Endothelial cell of umbilical vein (primary cell): ENCODE data around the gene CIDEB. TPM values are rescaled to one million over a fixed set of nuclear protein-coding genes. Genes with fewer than 3 reads are reported as not detected.

Source experiments
- BruUV-seq: library from RNA; stranded (reverse); fragments of 400-500 nt; replicated peaks from 2 replicates; lab custom pipeline; 2021; lab: Mats Ljungman, UMichigan
- CTCF ChIA-PET: fragments of 300-600, 350-600 bp; sonication (Branson Sonifier 250); formaldehyde crosslinking; loops from one replicate; lab custom pipeline; 2021; ENCODE audit warnings: antibody characterized with exemption, inconsistent platforms; lab: Charles Lee
- POLR2A ChIA-PET: fragments of 300-600, 350-600 bp; sonication (Branson Sonifier 250); formaldehyde crosslinking; loops from one replicate; lab custom pipeline; 2021; ENCODE audit warnings: antibody characterized with exemption, inconsistent platforms; lab: Charles Lee
- DNase-seq: peaks from one replicate; pipeline ENCODE4 v3.0.0-alpha.2; 2011; ENCODE audit warnings: low read depth, low spot score
- FAIRE-seq: peaks from 2 replicates; lab custom pipeline; 2011; peaks lifted over from hg19 to GRCh38; lab: Jason Lieb, UNC
- H2AFZ ChIP-seq: 2 replicates; pipeline ENCODE4 v1.6.0; 2012; ENCODE audit warnings: low read depth, low read length, control low read depth, inconsistent platforms
- H3K27ac ChIP-seq: 2 replicates; pipeline ENCODE4 v1.5.1; 2011; ENCODE audit warnings: low read depth, mild to moderate bottlenecking, control low read depth, low read length, moderate library complexity; ENCODE audit not compliant: insufficient read depth
- H3K27me3 ChIP-seq, 2 experiments: 2 replicates each; pipeline versions ENCODE4 v1.6.0 to v1.6.1; 2011; ENCODE audit warnings: low read length in 2 of 2, mixed read lengths in 1 of 2; ENCODE audit not compliant: control insufficient read depth in 2 of 2, insufficient read depth in 2 of 2
- H3K36me3 ChIP-seq, 2 experiments: 2 replicates in 1 of 2; 3 replicates in 1 of 2; pipeline ENCODE4 v1.5.1; 2011; ENCODE audit warnings: low read length in 2 of 2, mild to moderate bottlenecking in 1 of 2, moderate library complexity in 1 of 2; ENCODE audit not compliant: control insufficient read depth in 2 of 2, insufficient read depth in 2 of 2; ENCODE audit errors: extremely low read depth in 1 of 2
- H3K4me1 ChIP-seq: 3 replicates; pipeline ENCODE4 v1.5.1; 2011; ENCODE audit warnings: mild to moderate bottlenecking, low read length; ENCODE audit not compliant: control insufficient read depth, insufficient read depth; ENCODE audit errors: extremely low read depth
- H3K4me2 ChIP-seq: 2 replicates; pipeline ENCODE4 v1.6.1; 2011; ENCODE audit warnings: low read length, control low read depth, mixed read lengths; ENCODE audit not compliant: insufficient read depth
- H3K4me3 ChIP-seq, 3 experiments: fragments of 200-600 bp in 1 of 3; sonication (generic), shearing (Covaris generic) in 1 of 3; replicated peaks in 1 of 3; 2 replicates each; pipeline ENCODE4 v1.5.1; 2011 to 2016; ENCODE audit warnings: control low read depth in 3 of 3, low read length in 3 of 3, mild to moderate bottlenecking in 2 of 3, inconsistent platforms in 1 of 3, low read depth in 1 of 3, moderate library complexity in 1 of 3; ENCODE audit not compliant: insufficient read depth in 1 of 3
- H3K79me2 ChIP-seq: 2 replicates; pipeline ENCODE4 v1.6.0; 2012; ENCODE audit warnings: low read length, inconsistent platforms; ENCODE audit not compliant: control insufficient read depth, insufficient read depth
- H3K9ac ChIP-seq: replicated peaks from 2 replicates; pipeline ENCODE3; 2011; ENCODE audit warnings: low read length, control low read depth; ENCODE audit not compliant: insufficient read depth; ENCODE audit errors: extremely low read depth
- H3K9me1 ChIP-seq: replicated peaks from 3 replicates; pipeline ENCODE4 v1.6.0; 2011; ENCODE audit warnings: mild to moderate bottlenecking, low read length; ENCODE audit not compliant: control insufficient read depth, insufficient read depth; ENCODE audit errors: extremely low read depth
- H3K9me3 ChIP-seq: replicated peaks from 2 replicates; pipeline ENCODE4 v1.5.1; 2012; ENCODE audit warnings: low read length, inconsistent platforms; ENCODE audit not compliant: control insufficient read depth, insufficient read depth
- H4K20me1 ChIP-seq: replicated peaks from 2 replicates; pipeline ENCODE3; 2011; ENCODE audit warnings: mild to moderate bottlenecking, low read length; ENCODE audit not compliant: control insufficient read depth, insufficient read depth; ENCODE audit errors: extremely low read depth
- EZH2 ChIP-seq: IDR thresholded peaks from 2 replicates; pipeline ENCODE4 v1.6.1; 2012; ENCODE audit warnings: borderline replicate concordance, low read depth, mild to moderate bottlenecking, moderate library complexity, low read length, inconsistent platforms; ENCODE audit not compliant: severe bottlenecking
- FOS ChIP-seq: IDR thresholded peaks from 2 replicates; pipeline ENCODE4 v1.6.1; 2011; ENCODE audit warnings: mild to moderate bottlenecking, low read length, moderate library complexity, borderline replicate concordance; ENCODE audit not compliant: insufficient read depth
- JUN ChIP-seq: IDR thresholded peaks from 2 replicates; pipeline ENCODE4 v1.6.1; 2011; ENCODE audit warnings: borderline replicate concordance, low read depth; ENCODE audit not compliant: insufficient read length, insufficient read depth
- MAX ChIP-seq: IDR thresholded peaks from 2 replicates; pipeline ENCODE4 v1.6.1; 2011; ENCODE audit not compliant: insufficient read depth, insufficient read length
- MYC ChIP-seq: IDR thresholded peaks from one replicate; pipeline ENCODE4 v1.6.1; 2011; ENCODE audit warnings: mild to moderate bottlenecking, low read depth, low read length
- POLR2A ChIP-seq: IDR thresholded peaks from 2 replicates; pipeline ENCODE4 v1.6.1; 2012; ENCODE audit warnings: low read depth, mild to moderate bottlenecking, control low read depth, low read length
- POLR2AphosphoS5 ChIP-seq: IDR thresholded peaks from 2 replicates; pipeline ENCODE4 v1.6.1; 2012; ENCODE audit warnings: low read depth, mild to moderate bottlenecking, control low read depth, low read length, moderate library complexity; ENCODE audit not compliant: insufficient read depth
- dilution Hi-C: fragments of 300-500 bp; cut with MboI; formaldehyde crosslinking; loops from one replicate; pipeline ENCODE4 v1.15.0; 2019; ENCODE audit warnings: low sequenced_read_pairs; ENCODE audit not compliant: extremely low pct_ligation_motif_present
- intact Hi-C: fragments of 100-400 bp; cut with micrococcal nuclease; formaldehyde crosslinking; loops from one replicate; pipeline ENCODE4 v1.10.0; 2022
- polyA plus RNA-seq, 4 experiments: library from polyadenylated mRNA; depleted of rRNA in 3 of 4; stranded (reverse) in 3 of 4; unstranded in 1 of 4; fragments of >200 nt; gene quantifications; 2 replicates each; pipeline versions ENCODE4 v1.2.1 to v1.2.3, GENCODE V29; 2011 to 2012; ENCODE audit warnings: missing spikeins in 1 of 4
- total RNA-seq: library from RNA; stranded (reverse); gene quantifications from 2 replicates; pipeline ENCODE4 v1.2.3, GENCODE V29; 2021

Gene CIDEB
- total and polyA plus RNA-seq, 2 donors (not counting 3 experiments of a cell fraction or from before 2014, with no cell fraction given), result 5.2 to 7.2 TPM

DNA sequence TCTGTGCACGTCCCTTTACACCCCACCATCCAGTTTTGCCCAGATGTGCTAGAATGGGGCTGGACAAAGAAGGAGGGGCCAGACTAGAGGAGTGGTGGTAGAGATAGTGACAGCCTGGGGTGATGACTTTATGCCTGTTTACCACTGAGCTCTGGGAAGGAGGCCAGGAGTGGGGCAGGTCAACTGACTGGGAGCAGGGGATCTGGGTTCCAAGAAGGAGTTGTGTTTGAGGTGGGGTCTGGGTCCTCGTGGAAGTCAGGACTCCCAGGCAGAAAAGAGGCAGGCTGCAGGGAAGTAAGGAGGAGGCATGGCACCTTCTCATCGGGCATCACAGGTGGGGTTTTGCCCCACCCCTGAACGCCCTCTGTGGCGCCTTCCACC is 2.5 kb upstream of the CIDEB start:
- Histone ChIP-seq H3K4me3 (no peak overlapping the region), H2AFZ (no peak overlapping the region), H3K27me3 (no peaks in the 10 kb centered on the region), H3K9me3 (no peaks in the 10 kb centered on the region), H3K9me1 (no peaks in the 10 kb centered on the region), H3K36me3 (peaks cover 0 to 15% of the 10 kb centered on the region in 2 experiments), H3K4me2 (peak overlapping the region; percentile 1), H3K27ac (peak overlapping the region; percentile 91), H4K20me1 (no peaks in the 10 kb centered on the region), H3K4me1 (peaks cover 53% of the 10 kb centered on the region), H3K9ac (peak overlapping the region; percentile 17), H3K79me2 (no peaks in the 10 kb centered on the region)
- ChIA-PET POLR2A (interaction anchor here (1.3 kb wide), 1 partner anchor 68 kb away, joined by 5 read pairs; the partner anchor contains the start of gene TINF2), CTCF (interaction anchor here (1.1 to 7.4 kb wide), 12 partner anchors 11 to 196 kb away, joined by 3 to 122 read pairs (median 10); partner anchors contain the start of genes CHMP4A, DCAF11, DHRS1 and IRF9)
- intact Hi-C loops (no loop called here), dilution Hi-C loops (no loop called here)
- DNase-seq, result no peak
- no peak for FAIRE-seq
- BruUV-seq, result no TSS peak
- TF ChIP-seq JUN, result no peak
- no peak for TF ChIP-seq EZH2
- TF ChIP-seq FOS, result no peak
- no peak for TF ChIP-seq POLR2AphosphoS5
- no peak for TF ChIP-seq MAX
- TF ChIP-seq POLR2A, result no peak
- TF ChIP-seq MYC, result no peak
